OCI-LY7 (cell line): Measurements from ENCODE around the gene SEPTIN12. TPM values are rescaled to one million over a fixed set of nuclear protein-coding genes. Genes with fewer than 3 reads are reported as not detected.

Experiments
- BruUV-seq: library from RNA; stranded (reverse); fragments of 400-500 nt; replicated peaks from 2 replicates; lab custom pipeline; 2021; lab: Mats Ljungman, UMichigan
- CTCF ChIA-PET: fragments of 300-600 bp; sonication (Branson Sonifier 250); formaldehyde crosslinking; loops from one replicate; lab custom pipeline; 2022; ENCODE audit warnings: antibody characterized with exemption; ENCODE audit not compliant: unreplicated experiment; lab: Charles Lee
- POLR2A ChIA-PET: fragments of 300-600 bp; sonication (Branson Sonifier 250); formaldehyde crosslinking; loops from one replicate; lab custom pipeline; 2022; ENCODE audit warnings: antibody characterized with exemption; lab: Charles Lee
- DNase-seq: peaks from one replicate; pipeline ENCODE4 v3.0.0-alpha.2; 2015; ENCODE audit warnings: low spot score
- H2AFZ ChIP-seq: fragments of 200-600 bp; sonication (generic), shearing (Covaris generic); 2 replicates; pipeline ENCODE4 v1.6.1; 2014; ENCODE audit warnings: mild to moderate bottlenecking, antibody characterized with exemption, low read length, moderate library complexity
- H3K27ac ChIP-seq: fragments of 200-600 bp; sonication (generic); 2 replicates; pipeline ENCODE4 v1.5.1; 2014; ENCODE audit warnings: mixed run types, low read depth, mild to moderate bottlenecking, moderate library complexity, low read length, inconsistent platforms; ENCODE audit not compliant: poor library complexity, severe bottlenecking
- H3K36me3 ChIP-seq: fragments of 200-600 bp; sonication (generic); 2 replicates; pipeline ENCODE4 v1.6.1; 2014; ENCODE audit warnings: mild to moderate bottlenecking, antibody characterized with exemption, low read length, moderate library complexity, mixed read lengths; ENCODE audit not compliant: insufficient read depth
- H3K4me1 ChIP-seq: fragments of 200-600 bp; sonication (generic); 2 replicates; pipeline ENCODE4 v1.5.1; 2014; ENCODE audit warnings: mild to moderate bottlenecking, low read length; ENCODE audit not compliant: insufficient read depth, poor library complexity, severe bottlenecking
- H3K4me2 ChIP-seq: fragments of 200-600 bp; sonication (generic); 2 replicates; pipeline ENCODE4 v1.6.1; 2014; ENCODE audit warnings: mild to moderate bottlenecking, low read length
- H3K4me3 ChIP-seq: fragments of 200-600 bp; sonication (generic); 2 replicates; pipeline ENCODE4 v1.5.1; 2014; ENCODE audit warnings: mild to moderate bottlenecking, low read depth, low read length; ENCODE audit not compliant: poor library complexity, severe bottlenecking
- H3K79me2 ChIP-seq: fragments of 200-600 bp; sonication (generic); 2 replicates; pipeline ENCODE4 v1.6.1; 2016; ENCODE audit warnings: low read depth, mild to moderate bottlenecking, low read length, moderate library complexity, mixed read lengths; ENCODE audit not compliant: insufficient read depth
- H3K9me2 ChIP-seq: fragments of 200-600 bp; sonication (generic); 2 replicates; pipeline ENCODE4 v1.6.1; 2016; ENCODE audit warnings: mild to moderate bottlenecking, low read length, mixed read lengths; ENCODE audit not compliant: insufficient read depth
- H3K9me3 ChIP-seq: fragments of 200-600 bp; sonication (generic); 2 replicates; pipeline ENCODE4 v1.6.1; 2014; ENCODE audit warnings: mild to moderate bottlenecking, mixed run types, low read length, mixed read lengths
- H4K20me1 ChIP-seq: fragments of 200-600 bp; sonication (generic); 2 replicates; pipeline ENCODE4 v1.6.1; 2014; ENCODE audit warnings: mild to moderate bottlenecking, antibody characterized with exemption, low read length, moderate library complexity, mixed read lengths; ENCODE audit not compliant: insufficient read depth
- CTCF ChIP-seq: fragments of 200-600 bp; sonication (generic); conservative IDR thresholded peaks from 2 replicates; pipeline ENCODE4 v1.5.1; 2014; ENCODE audit warnings: mild to moderate bottlenecking, antibody characterized with exemption, low read length, moderate library complexity, mixed read lengths
- EZH2phosphoT487 ChIP-seq: fragments of 200-600 bp; sonication (generic); IDR thresholded peaks from 2 replicates; pipeline ENCODE4 v1.6.1; 2018; ENCODE audit warnings: low read depth, borderline replicate concordance, mild to moderate bottlenecking, mixed run types, antibody characterized with exemption, low read length, moderate library complexity, mixed read lengths
- intact Hi-C: fragments of 100-400 bp; cut with micrococcal nuclease; formaldehyde crosslinking; loops from one replicate; pipeline ENCODE4 v1.10.0; 2022; ENCODE audit not compliant: unreplicated experiment
- total RNA-seq, 2 experiments: library from RNA; depleted of rRNA in 1 of 2; stranded (reverse); fragments of >200 nt in 1 of 2; shearing (Covaris generic) in 1 of 2; gene quantifications; 2 replicates each; pipeline ENCODE4 v1.2.3, GENCODE V29; 2014 to 2022

The SEPTIN12 gene
- total RNA-seq, 2 experiments from 2014 or later = not detected

- Histone ChIP-seq H3K4me1 (peaks cover 14% of the 10 kb centered on the region), H3K27ac (no peak overlapping the region), H3K9me3 (no peaks in the 10 kb centered on the region), H3K4me3 (no peak overlapping the region), H4K20me1 (no peaks in the 10 kb centered on the region), H3K36me3 (no peaks in the 10 kb centered on the region), H3K4me2 (no peak overlapping the region), H3K79me2 (no peaks in the 10 kb centered on the region), H2AFZ (no peak overlapping the region), H3K9me2 (no peaks in the 10 kb centered on the region)
- intact Hi-C loops = no loop called here
- no peak for TF ChIP-seq CTCF
- no peak for TF ChIP-seq EZH2phosphoT487
- DNase-seq = no peak
- BruUV-seq = no TSS peak
- CTCF ChIA-PET = no interaction called here
- POLR2A ChIA-PET = no interaction called here
These were observed 9.7 kb upstream of the SEPTIN12 start for GRCh38 chr16:4797805-4798252.

GRCh38 chr16:4796982-4797804, 9.0 kb upstream of the SEPTIN12 start:
- Histone ChIP-seq H3K4me3 (no peak overlapping the region), H3K79me2 (no peaks in the 10 kb centered on the region), H3K36me3 (no peaks in the 10 kb centered on the region), H3K9me3 (no peaks in the 10 kb centered on the region), H3K4me2 (no peak overlapping the region), H4K20me1 (no peaks in the 10 kb centered on the region), H3K4me1 (peaks cover 14% of the 10 kb centered on the region), H3K9me2 (no peaks in the 10 kb centered on the region), H2AFZ (no peak overlapping the region), H3K27ac (no peak overlapping the region)
- no TSS peak for BruUV-seq
- no peak for DNase-seq
- ChIA-PET POLR2A (no interaction called here), CTCF (no interaction called here)
- intact Hi-C loops = no loop called here
- TF ChIP-seq CTCF (no peak), EZH2phosphoT487 (no peak)
